Transverse colon (tissue), 4 donors: Measurements from ENCODE around the gene PDE9A.

Experiments
- CTCF ChIP-seq, 5 experiments: fragments of 200-600 bp in 3 of 5; fragments of 450-650 bp in 2 of 5; sonication (generic) in 3 of 5; IDR thresholded peaks; 1 replicate in 2 of 5; 2 replicates in 3 of 5; pipeline ENCODE4 v1.5.1; 2016 to 2017; ENCODE audit warnings: antibody characterized with exemption in 5 of 5, inconsistent platforms in 3 of 5, mild to moderate bottlenecking in 2 of 5, moderate library complexity in 1 of 5
- EP300 ChIP-seq: sonication (generic); formaldehyde crosslinking; IDR thresholded peaks from one replicate; pipeline ENCODE4 v1.6.1; 2017; ENCODE audit warnings: antibody characterized with exemption, low read depth
- POLR2A ChIP-seq: fragments of 450-650 bp; IDR thresholded peaks from one replicate; pipeline ENCODE4 v1.6.1; 2016; ENCODE audit warnings: antibody characterized with exemption, mild to moderate bottlenecking, moderate library complexity
- POLR2AphosphoS5 ChIP-seq, 3 donors: sonication (generic); formaldehyde crosslinking; IDR thresholded peaks; one replicate each; pipeline ENCODE4 v1.6.1; 2016; ENCODE audit warnings: antibody characterized with exemption in 3 of 3

- TF ChIP-seq CTCF (IDR thresholded peaks at IDR 0.05) (no peak), POLR2AphosphoS5 (IDR thresholded peaks at IDR 0.05) (no peak), POLR2A (no peak), EP300 (no peak)
Observed at GRCh38 chr21:42660118-42660470, 6.7 kb downstream of the PDE9A start.
